Liver (tissue), 9 donors: Measurements from ENCODE around the gene ZNF189. TPM values are rescaled to one million over a fixed set of nuclear protein-coding genes. Genes with fewer than 3 reads are reported as not detected.

ENCODE experiments used
- DNase-seq: peaks from one replicate; pipeline ENCODE4 v3.0.0-alpha.2; 2017; ENCODE audit warnings: low spot score
- H3K27ac ChIP-seq, 2 donors: one replicate each; pipeline ENCODE4 v1.7.0; 2013; ENCODE audit warnings: inconsistent platforms in 2 of 2, low read length in 2 of 2, control low read depth in 1 of 2, low read depth in 1 of 2, mild to moderate bottlenecking in 1 of 2
- H3K27me3 ChIP-seq, 4 donors: one replicate each; pipeline versions ENCODE4 v1.6.1 to v1.7.0; 2013; ENCODE audit warnings: low read length in 3 of 4, inconsistent platforms in 1 of 4, mild to moderate bottlenecking in 1 of 4, moderate library complexity in 1 of 4; ENCODE audit not compliant: control insufficient read depth in 4 of 4, insufficient read depth in 4 of 4
- H3K36me3 ChIP-seq, 4 donors: one replicate each; pipeline versions ENCODE4 v1.6.1 to v1.7.0; 2013; ENCODE audit warnings: low read length in 3 of 4, mild to moderate bottlenecking in 3 of 4, low read depth in 1 of 4, moderate library complexity in 1 of 4; ENCODE audit not compliant: control insufficient read depth in 4 of 4, insufficient read depth in 3 of 4
- H3K4me1 ChIP-seq, 4 donors: one replicate each; pipeline versions ENCODE4 v1.6.1 to v1.7.0; 2013; ENCODE audit warnings: low read length in 3 of 4, mild to moderate bottlenecking in 3 of 4, moderate library complexity in 1 of 4; ENCODE audit not compliant: control insufficient read depth in 4 of 4, insufficient read depth in 4 of 4
- H3K4me3 ChIP-seq, 3 donors: one replicate each; pipeline versions ENCODE4 v1.6.1 to v1.7.0; 2013; ENCODE audit warnings: low read length in 3 of 3, control low read depth in 1 of 3, low read depth in 1 of 3, mild to moderate bottlenecking in 1 of 3
- H3K9ac ChIP-seq, 2 donors: one replicate each; pipeline ENCODE4 v1.7.0; 2013; ENCODE audit warnings: low read length in 2 of 2, mild to moderate bottlenecking in 2 of 2, moderate library complexity in 2 of 2, control low read depth in 1 of 2, low read depth in 1 of 2
- H3K9me3 ChIP-seq, 4 donors: one replicate each; pipeline versions ENCODE4 v1.6.1 to v1.7.0; 2013; ENCODE audit warnings: low read length in 3 of 4; ENCODE audit not compliant: control insufficient read depth in 4 of 4
- CTCF ChIP-seq: fragments of 150-350 bp; IDR thresholded peaks from 2 replicates; pipeline ENCODE4 v1.5.1; 2017; ENCODE audit warnings: improper control_type of control experiment, low read depth, low read length; ENCODE audit not compliant: missing input control
- EGR1 ChIP-seq, 2 donors: IDR thresholded peaks; 2 replicates each; pipeline ENCODE4 v1.6.1; 2016 to 2018; ENCODE audit warnings: antibody characterized with exemption in 2 of 2, low read depth in 2 of 2
- FOXA1 ChIP-seq: IDR thresholded peaks from 2 replicates; pipeline ENCODE4 v1.6.1; 2016; ENCODE audit warnings: antibody characterized with exemption
- FOXA2 ChIP-seq: IDR thresholded peaks from 2 replicates; pipeline ENCODE4 v1.6.1; 2016; ENCODE audit warnings: antibody characterized with exemption
- GABPA ChIP-seq, 2 donors: IDR thresholded peaks in 1 of 2; conservative IDR thresholded peaks in 1 of 2; 2 replicates each; pipeline ENCODE4 v1.6.1; 2016; ENCODE audit warnings: antibody characterized with exemption in 2 of 2, mild to moderate bottlenecking in 1 of 2, moderate library complexity in 1 of 2
- HNF4A ChIP-seq, 2 donors: conservative IDR thresholded peaks; 2 replicates each; pipeline ENCODE4 v1.6.1; 2016; ENCODE audit warnings: antibody characterized with exemption in 2 of 2, mild to moderate bottlenecking in 2 of 2
- HNF4G ChIP-seq: IDR thresholded peaks from 2 replicates; pipeline ENCODE4 v1.6.1; 2016; ENCODE audit warnings: antibody characterized with exemption
- NR2F2 ChIP-seq: IDR thresholded peaks from 2 replicates; pipeline ENCODE4 v1.6.1; 2016; ENCODE audit warnings: antibody characterized with exemption
- RAD21 ChIP-seq, 2 donors: IDR thresholded peaks; 2 replicates each; pipeline ENCODE4 v1.6.1; 2016; ENCODE audit warnings: antibody characterized with exemption in 2 of 2, mild to moderate bottlenecking in 2 of 2
- RXRA ChIP-seq, 2 donors: IDR thresholded peaks; 2 replicates each; pipeline ENCODE4 v1.6.1; 2017 to 2018; ENCODE audit warnings: antibody characterized with exemption in 2 of 2, mild to moderate bottlenecking in 1 of 2
- SP1 ChIP-seq: IDR thresholded peaks from 2 replicates; pipeline ENCODE4 v1.6.1; 2018; ENCODE audit warnings: antibody characterized with exemption, mild to moderate bottlenecking
- YY1 ChIP-seq: IDR thresholded peaks from 2 replicates; pipeline ENCODE4 v1.6.1; 2016; ENCODE audit warnings: antibody characterized with exemption, mild to moderate bottlenecking
- WGBS: extraction: QIAGEN DNeasy Blood & Tissue Kit; methylation state at CpG from one replicate; pipeline ENCODE4 v1.1.7; 2013; 5-methylcytosine and 5-hydroxymethylcytosine counted together
- polyA plus RNA-seq, 2 donors: library from polyadenylated mRNA; stranded (reverse) in 1 of 2; unstranded in 1 of 2; fragments of 200-250 nt in 1 of 2; fragments of >200 nt in 1 of 2; fragmentation: Nextera tagmentation in 1 of 2; extraction: Ambion mirVana in 1 of 2; gene quantifications; one replicate each; pipeline versions ENCODE4 v1.2.1 to v1.2.3, GENCODE V29; 2013 to 2015
- total RNA-seq, 2 donors: library from RNA; depleted of rRNA; stranded (reverse); fragments of >200 nt; gene quantifications; one replicate each; pipeline ENCODE4 v1.2.3, GENCODE V29; 2014
- TF ChIP-seq, protein P1 (sequence below): IDR thresholded peaks from 2 replicates; pipeline ENCODE4 v1.6.1; 2016; ENCODE audit warnings: antibody characterized with exemption, mild to moderate bottlenecking
- TF ChIP-seq, protein P2 (sequence below): IDR thresholded peaks from 2 replicates; pipeline ENCODE4 v1.6.1; 2016; ENCODE audit warnings: antibody characterized with exemption
- donor health status: healthy.
- donor health status: healthy.
- donor health status: healthy.
- donor health status: healthy.
- donor health status: healthy.

Gene ZNF189
- total and polyA plus RNA-seq, 4 donors, result 4.4 to 16.1 (median 8.3) TPM

DNA sequence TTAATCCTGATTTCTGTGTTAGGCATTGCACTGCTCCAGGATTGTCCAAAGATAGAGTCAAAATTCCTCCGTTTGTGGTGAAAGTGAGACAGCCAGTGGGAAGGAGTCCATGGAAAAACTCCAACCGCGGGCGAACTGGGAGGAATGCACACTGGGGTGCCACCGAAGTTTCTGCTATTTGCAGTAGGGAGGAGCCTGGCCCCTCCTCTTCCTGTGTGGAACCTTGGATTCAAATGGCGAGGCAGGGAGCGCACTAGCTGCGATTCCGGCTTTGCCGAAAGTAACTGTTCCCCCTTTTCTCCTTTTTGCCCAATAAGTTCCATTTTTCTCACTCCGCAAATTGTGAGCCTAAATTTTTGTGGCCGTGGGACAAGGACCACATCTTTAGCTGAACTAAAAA is 23.1 kb upstream of the ZNF189 start:
- DNase-seq, result no peak
- 58% methylated on average over 12 of the region's 12 CpGs for WGBS
- H3K36me3 ChIP-seq, result peaks cover 3 to 26% (median 13%) of the 10 kb centered on the region in 4 donors

DNA sequence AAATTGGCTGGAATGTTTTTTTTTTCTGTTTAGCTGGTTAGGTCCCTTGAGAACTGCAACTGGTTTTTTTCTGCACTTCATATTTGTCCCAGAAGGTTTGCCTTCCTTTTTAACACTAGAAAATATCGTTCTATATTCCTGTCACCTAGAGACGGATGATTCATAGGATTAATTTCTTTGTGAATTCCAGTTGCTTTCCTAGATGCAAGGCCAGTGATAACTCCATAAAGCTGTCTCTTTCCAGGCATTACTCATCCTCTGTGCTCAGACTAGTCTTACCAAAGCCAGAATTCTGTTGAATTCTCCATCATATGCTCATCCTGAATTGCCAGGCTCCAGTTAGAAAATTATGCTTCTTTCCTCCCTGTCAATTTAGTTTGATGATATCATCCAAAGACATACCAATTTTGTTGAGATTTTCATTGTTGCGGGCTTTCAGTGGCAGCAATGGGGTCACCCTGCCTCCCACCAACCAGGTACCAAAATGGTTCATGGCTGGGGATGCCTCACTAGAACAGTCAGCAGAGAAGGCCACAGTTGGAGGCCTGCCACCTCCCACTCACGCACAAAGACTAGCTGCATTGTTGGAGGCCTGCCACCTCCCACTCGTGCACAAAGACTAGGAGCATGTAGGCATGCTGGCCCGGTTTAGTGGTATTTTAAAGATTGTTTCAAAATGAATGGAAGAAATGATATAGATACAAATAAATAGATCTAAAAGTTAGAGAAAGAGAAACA is 22.4 kb upstream of the ZNF189 start:
- WGBS, result 59% methylated on average over 6 of the region's 6 CpGs
- Histone ChIP-seq H3K27ac (peak overlapping the region in 1 of 2 donors; percentile 44), H3K4me3 (no peak overlapping the region), H3K9me3 (no peaks in the 10 kb centered on the region), H3K27me3 (no peaks in the 10 kb centered on the region), H3K36me3 (peaks cover 0 to 21% (median 9%) of the 10 kb centered on the region in 4 donors), H3K9ac (no peak overlapping the region), H3K4me1 (peaks cover 4 to 64% (median 31%) of the 10 kb centered on the region in 4 donors)
- DNase-seq, result no peak
- no peak for TF ChIP-seq CTCF
- TF ChIP-seq RXRA (IDR thresholded peaks at IDR 0.05), result no peak
- no peak for TF ChIP-seq FOXA1
- no peak for TF ChIP-seq FOXA2
- TF ChIP-seq, protein P1, sequence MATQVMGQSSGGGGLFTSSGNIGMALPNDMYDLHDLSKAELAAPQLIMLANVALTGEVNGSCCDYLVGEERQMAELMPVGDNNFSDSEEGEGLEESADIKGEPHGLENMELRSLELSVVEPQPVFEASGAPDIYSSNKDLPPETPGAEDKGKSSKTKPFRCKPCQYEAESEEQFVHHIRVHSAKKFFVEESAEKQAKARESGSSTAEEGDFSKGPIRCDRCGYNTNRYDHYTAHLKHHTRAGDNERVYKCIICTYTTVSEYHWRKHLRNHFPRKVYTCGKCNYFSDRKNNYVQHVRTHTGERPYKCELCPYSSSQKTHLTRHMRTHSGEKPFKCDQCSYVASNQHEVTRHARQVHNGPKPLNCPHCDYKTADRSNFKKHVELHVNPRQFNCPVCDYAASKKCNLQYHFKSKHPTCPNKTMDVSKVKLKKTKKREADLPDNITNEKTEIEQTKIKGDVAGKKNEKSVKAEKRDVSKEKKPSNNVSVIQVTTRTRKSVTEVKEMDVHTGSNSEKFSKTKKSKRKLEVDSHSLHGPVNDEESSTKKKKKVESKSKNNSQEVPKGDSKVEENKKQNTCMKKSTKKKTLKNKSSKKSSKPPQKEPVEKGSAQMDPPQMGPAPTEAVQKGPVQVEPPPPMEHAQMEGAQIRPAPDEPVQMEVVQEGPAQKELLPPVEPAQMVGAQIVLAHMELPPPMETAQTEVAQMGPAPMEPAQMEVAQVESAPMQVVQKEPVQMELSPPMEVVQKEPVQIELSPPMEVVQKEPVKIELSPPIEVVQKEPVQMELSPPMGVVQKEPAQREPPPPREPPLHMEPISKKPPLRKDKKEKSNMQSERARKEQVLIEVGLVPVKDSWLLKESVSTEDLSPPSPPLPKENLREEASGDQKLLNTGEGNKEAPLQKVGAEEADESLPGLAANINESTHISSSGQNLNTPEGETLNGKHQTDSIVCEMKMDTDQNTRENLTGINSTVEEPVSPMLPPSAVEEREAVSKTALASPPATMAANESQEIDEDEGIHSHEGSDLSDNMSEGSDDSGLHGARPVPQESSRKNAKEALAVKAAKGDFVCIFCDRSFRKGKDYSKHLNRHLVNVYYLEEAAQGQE, result no peak
- no peak for TF ChIP-seq RAD21 (IDR thresholded peaks at IDR 0.05)
- TF ChIP-seq, protein P2, sequence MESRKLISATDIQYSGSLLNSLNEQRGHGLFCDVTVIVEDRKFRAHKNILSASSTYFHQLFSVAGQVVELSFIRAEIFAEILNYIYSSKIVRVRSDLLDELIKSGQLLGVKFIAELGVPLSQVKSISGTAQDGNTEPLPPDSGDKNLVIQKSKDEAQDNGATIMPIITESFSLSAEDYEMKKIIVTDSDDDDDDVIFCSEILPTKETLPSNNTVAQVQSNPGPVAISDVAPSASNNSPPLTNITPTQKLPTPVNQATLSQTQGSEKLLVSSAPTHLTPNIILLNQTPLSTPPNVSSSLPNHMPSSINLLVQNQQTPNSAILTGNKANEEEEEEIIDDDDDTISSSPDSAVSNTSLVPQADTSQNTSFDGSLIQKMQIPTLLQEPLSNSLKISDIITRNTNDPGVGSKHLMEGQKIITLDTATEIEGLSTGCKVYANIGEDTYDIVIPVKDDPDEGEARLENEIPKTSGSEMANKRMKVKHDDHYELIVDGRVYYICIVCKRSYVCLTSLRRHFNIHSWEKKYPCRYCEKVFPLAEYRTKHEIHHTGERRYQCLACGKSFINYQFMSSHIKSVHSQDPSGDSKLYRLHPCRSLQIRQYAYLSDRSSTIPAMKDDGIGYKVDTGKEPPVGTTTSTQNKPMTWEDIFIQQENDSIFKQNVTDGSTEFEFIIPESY, result no peak
- no peak for TF ChIP-seq SP1
- no peak for TF ChIP-seq HNF4A (conservative IDR thresholded peaks at IDR 0.05)
- no peak for TF ChIP-seq EGR1 (IDR thresholded peaks at IDR 0.05; ENCODE audit: low read depth in 2 of 2)
- TF ChIP-seq GABPA (IDR thresholded peaks at IDR 0.05 in 1 of 2, conservative IDR thresholded peaks at IDR 0.05 in 1 of 2), result no peak

More for the DNA sequence above, 23.1 kb upstream of the ZNF189 start:
- Histone ChIP-seq H3K27ac (peak overlapping the region; percentile 34 to 44), H3K4me1 (peaks cover 8 to 65% (median 32%) of the 10 kb centered on the region in 4 donors), H3K4me3 (no peak overlapping the region), H3K9me3 (no peaks in the 10 kb centered on the region), H3K27me3 (no peaks in the 10 kb centered on the region), H3K9ac (no peak overlapping the region)
- TF ChIP-seq, protein P1, result no peak
- TF ChIP-seq YY1 (no peak), RAD21 (IDR thresholded peaks at IDR 0.05) (no peak), NR2F2 (no peak), HNF4A (conservative IDR thresholded peaks at IDR 0.05) (no peak), GABPA (IDR thresholded peaks at IDR 0.05 in 1 of 2, conservative IDR thresholded peaks at IDR 0.05 in 1 of 2) (no peak), HNF4G (no peak)
- TF ChIP-seq, protein P2, result no peak
